Spleen (tissue), 7 donors: ENCODE measurements around the gene ATG16L1.

Experiments
- POLR2AphosphoS5 ChIP-seq, 3 donors: sonication (generic); formaldehyde crosslinking; IDR thresholded peaks; one replicate each; pipeline ENCODE4 v1.5.1; 2017; ENCODE audit warnings: antibody characterized with exemption in 3 of 3
- TF ChIP-seq, protein P1 (sequence below), 11 experiments: fragments of 200-600 bp in 7 of 11; fragments of 450-650 bp in 4 of 11; sonication (generic) in 4 of 11; IDR thresholded peaks in 8 of 11; conservative IDR thresholded peaks in 3 of 11; 1 replicate in 7 of 11; 2 replicates in 4 of 11; pipeline versions ENCODE4 v1.4.0 to v1.8.0; 2016 to 2021; ENCODE audit warnings: antibody characterized with exemption in 11 of 11, inconsistent platforms in 4 of 11, mild to moderate bottlenecking in 1 of 11
- donor health status: DM: no; HTN: no; CAD: no; lungs with moderate emphysema.
- donor health status: DM: no; HTN: no; CAD: no.
- donor health status: DM: no; HTN: no; CAD: no.

DNA sequence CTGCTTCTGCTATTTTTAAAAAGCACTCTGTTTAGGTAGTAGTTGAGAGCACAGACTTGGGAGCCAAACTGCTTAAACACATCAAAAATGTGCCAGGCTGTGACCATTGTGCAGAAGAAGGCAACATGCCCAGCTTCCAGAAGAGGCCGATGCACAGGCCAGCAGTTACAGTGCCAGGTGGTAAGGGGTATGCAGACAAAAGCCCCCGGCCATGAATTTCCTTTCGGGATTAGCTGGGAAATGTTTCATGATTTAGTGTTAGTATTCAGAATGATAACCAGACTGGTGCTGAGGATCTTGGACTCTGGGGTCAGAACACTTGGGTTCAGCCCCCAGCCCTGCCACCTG is 40.0 kb upstream of the ATG16L1 start:
- TF ChIP-seq, protein P1, sequence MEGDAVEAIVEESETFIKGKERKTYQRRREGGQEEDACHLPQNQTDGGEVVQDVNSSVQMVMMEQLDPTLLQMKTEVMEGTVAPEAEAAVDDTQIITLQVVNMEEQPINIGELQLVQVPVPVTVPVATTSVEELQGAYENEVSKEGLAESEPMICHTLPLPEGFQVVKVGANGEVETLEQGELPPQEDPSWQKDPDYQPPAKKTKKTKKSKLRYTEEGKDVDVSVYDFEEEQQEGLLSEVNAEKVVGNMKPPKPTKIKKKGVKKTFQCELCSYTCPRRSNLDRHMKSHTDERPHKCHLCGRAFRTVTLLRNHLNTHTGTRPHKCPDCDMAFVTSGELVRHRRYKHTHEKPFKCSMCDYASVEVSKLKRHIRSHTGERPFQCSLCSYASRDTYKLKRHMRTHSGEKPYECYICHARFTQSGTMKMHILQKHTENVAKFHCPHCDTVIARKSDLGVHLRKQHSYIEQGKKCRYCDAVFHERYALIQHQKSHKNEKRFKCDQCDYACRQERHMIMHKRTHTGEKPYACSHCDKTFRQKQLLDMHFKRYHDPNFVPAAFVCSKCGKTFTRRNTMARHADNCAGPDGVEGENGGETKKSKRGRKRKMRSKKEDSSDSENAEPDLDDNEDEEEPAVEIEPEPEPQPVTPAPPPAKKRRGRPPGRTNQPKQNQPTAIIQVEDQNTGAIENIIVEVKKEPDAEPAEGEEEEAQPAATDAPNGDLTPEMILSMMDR (IDR thresholded peaks at IDR 0.05 in 8 of 11, conservative IDR thresholded peaks at IDR 0.05 in 3 of 11), result no peak
- TF ChIP-seq POLR2AphosphoS5 (IDR thresholded peaks at IDR 0.05), result no peak
